ENCODE data around the gene SENP6. TPM values are rescaled to one million over a fixed set of nuclear protein-coding genes. Genes with fewer than 3 reads are reported as not detected.
A peak's percentile ranks its signal among the peaks of the same experiment; 100 is the strongest.
"Not testable (repeated sequence)": the region's sequence is repeated elsewhere in the genome, so short reads cannot be mapped to it uniquely, and the experiment has no call there.

The SENP6 gene
- total RNA-seq, 1 experiment from 2014 or later, result 139 TPM

- H3K27me3 ChIP-seq (ENCODE audit: low read length), result no peaks in the 10 kb centered on the region
- no peaks in the 10 kb centered on the region for H3K9me2 ChIP-seq (replicated peaks; ENCODE audit: insufficient read depth, low read length)
- H3K4me2 ChIP-seq (ENCODE audit: low read depth, low read length, poor library complexity, severe bottlenecking), result no peak overlapping the region
- no peaks in the 10 kb centered on the region for H3K4me1 ChIP-seq (ENCODE audit: low read length)
- DNase-seq, result no peak
- no peak overlapping the region for H3K9ac ChIP-seq (ENCODE audit: low read length)
- no peak overlapping the region for H3K27ac ChIP-seq (ENCODE audit: low read length)
- H2AFZ ChIP-seq (ENCODE audit: low read length), result no peak overlapping the region
- no peaks in the 10 kb centered on the region for H3K79me2 ChIP-seq (ENCODE audit: low read length)
- H3K9me3 ChIP-seq (ENCODE audit: low read length), result no peaks in the 10 kb centered on the region
- no peaks in the 10 kb centered on the region for H4K20me1 ChIP-seq (ENCODE audit: insufficient read depth, low read depth, low read length)
- H3K36me3 ChIP-seq (ENCODE audit: insufficient read depth, low read length), result no peaks in the 10 kb centered on the region
- no peak overlapping the region for H3K4me3 ChIP-seq (ENCODE audit: low read length)
Measured at GRCh38 chr6:75723382-75723781, 121.7 kb downstream of the SENP6 start.

GRCh38 chr6:75727206-75727605 is 125.5 kb downstream of the SENP6 start:
- no peak overlapping the region for H3K4me3 ChIP-seq (ENCODE audit: low read length)
- H3K4me1 ChIP-seq (ENCODE audit: low read length), result no peaks in the 10 kb centered on the region
- H3K9ac ChIP-seq (ENCODE audit: low read length), result no peak overlapping the region
- H3K27ac ChIP-seq (ENCODE audit: low read length), result no peak overlapping the region
- no peaks in the 10 kb centered on the region for H4K20me1 ChIP-seq (ENCODE audit: insufficient read depth, low read depth, low read length)
- H3K36me3 ChIP-seq (ENCODE audit: insufficient read depth, low read length), result no peaks in the 10 kb centered on the region
- H3K9me3 ChIP-seq (ENCODE audit: low read length), result no peaks in the 10 kb centered on the region
- no peaks in the 10 kb centered on the region for H3K9me2 ChIP-seq (replicated peaks; ENCODE audit: insufficient read depth, low read length)
- DNase-seq, result no peak
- H3K4me2 ChIP-seq (ENCODE audit: low read depth, low read length, poor library complexity, severe bottlenecking), result no peak overlapping the region
- no peak overlapping the region for H2AFZ ChIP-seq (ENCODE audit: low read length)
- H3K79me2 ChIP-seq (ENCODE audit: low read length), result no peaks in the 10 kb centered on the region
- no peaks in the 10 kb centered on the region for H3K27me3 ChIP-seq (ENCODE audit: low read length)

- H2AFZ ChIP-seq (ENCODE audit: low read length); H3K4me2 ChIP-seq (ENCODE audit: low read depth, low read length, poor library complexity, severe bottlenecking); H3K27ac ChIP-seq (ENCODE audit: low read length); H3K79me2 ChIP-seq (ENCODE audit: low read length); H3K36me3 ChIP-seq (ENCODE audit: insufficient read depth, low read length); H3K27me3 ChIP-seq (ENCODE audit: low read length); H3K9me2 ChIP-seq (replicated peaks; ENCODE audit: insufficient read depth, low read length); H3K9me3 ChIP-seq (ENCODE audit: low read length); H4K20me1 ChIP-seq (ENCODE audit: insufficient read depth, low read depth, low read length); DNase-seq; H3K9ac ChIP-seq (ENCODE audit: low read length); H3K4me1 ChIP-seq (ENCODE audit: low read length); H3K4me3 ChIP-seq (ENCODE audit: low read length): not testable (repeated sequence)
Measured at GRCh38 chr6:75731029-75731428, 129.3 kb downstream of the SENP6 start.

GRCh38 chr6:75735491-75736186 is 134.0 kb downstream of the SENP6 start:
- no peaks in the 10 kb centered on the region for H3K36me3 ChIP-seq (ENCODE audit: insufficient read depth, low read length)
- no peak overlapping the region for H2AFZ ChIP-seq (ENCODE audit: low read length)
- no peaks in the 10 kb centered on the region for H3K79me2 ChIP-seq (ENCODE audit: low read length)
- H4K20me1 ChIP-seq (ENCODE audit: insufficient read depth, low read depth, low read length), result no peaks in the 10 kb centered on the region
- H3K9ac ChIP-seq (ENCODE audit: low read length), result no peak overlapping the region
- H3K9me3 ChIP-seq (ENCODE audit: low read length), result no peaks in the 10 kb centered on the region
- no peaks in the 10 kb centered on the region for H3K4me1 ChIP-seq (ENCODE audit: low read length)
- no peak overlapping the region for H3K4me3 ChIP-seq (ENCODE audit: low read length)
- no peaks in the 10 kb centered on the region for H3K9me2 ChIP-seq (replicated peaks; ENCODE audit: insufficient read depth, low read length)
- H3K27me3 ChIP-seq (ENCODE audit: low read length), result no peaks in the 10 kb centered on the region
- no peak overlapping the region for H3K27ac ChIP-seq (ENCODE audit: low read length)
- no peak overlapping the region for H3K4me2 ChIP-seq (ENCODE audit: low read depth, low read length, poor library complexity, severe bottlenecking)
- DNase-seq, result no peak

- H3K27ac ChIP-seq (ENCODE audit: low read length), result no peak overlapping the region
- H3K79me2 ChIP-seq (ENCODE audit: low read length), result no peaks in the 10 kb centered on the region
- H3K4me1 ChIP-seq (ENCODE audit: low read length), result peaks cover 30% of the 10 kb centered on the region
- H3K9me2 ChIP-seq (replicated peaks; ENCODE audit: insufficient read depth, low read length), result no peaks in the 10 kb centered on the region
- H2AFZ ChIP-seq (ENCODE audit: low read length), result no peak overlapping the region
- no peak overlapping the region for H3K4me2 ChIP-seq (ENCODE audit: low read depth, low read length, poor library complexity, severe bottlenecking)
- no peaks in the 10 kb centered on the region for H3K9me3 ChIP-seq (ENCODE audit: low read length)
- DNase-seq, result no peak
- no peaks in the 10 kb centered on the region for H4K20me1 ChIP-seq (ENCODE audit: insufficient read depth, low read depth, low read length)
- H3K27me3 ChIP-seq (ENCODE audit: low read length), result no peaks in the 10 kb centered on the region
- no peaks in the 10 kb centered on the region for H3K36me3 ChIP-seq (ENCODE audit: insufficient read depth, low read length)
- no peak overlapping the region for H3K9ac ChIP-seq (ENCODE audit: low read length)
- no peak overlapping the region for H3K4me3 ChIP-seq (ENCODE audit: low read length)
Measured at GRCh38 chr6:75743971-75744370, 142.3 kb downstream of the SENP6 start.

- H3K79me2 ChIP-seq (ENCODE audit: low read length), result no peaks in the 10 kb centered on the region
- H3K9me3 ChIP-seq (ENCODE audit: low read length), result no peaks in the 10 kb centered on the region
- peaks cover 37% of the 10 kb centered on the region for H3K4me1 ChIP-seq (ENCODE audit: low read length)
- no peaks in the 10 kb centered on the region; the same call in 1 of the 2 replicates for H3K27me3 ChIP-seq (ENCODE audit: low read length)
- no peak overlapping the region for H3K4me2 ChIP-seq (ENCODE audit: low read depth, low read length, poor library complexity, severe bottlenecking)
- no peak overlapping the region for H3K27ac ChIP-seq (ENCODE audit: low read length)
- H3K4me3 ChIP-seq (ENCODE audit: low read length), result no peak overlapping the region
- H3K9ac ChIP-seq (ENCODE audit: low read length), result no peak overlapping the region
- H2AFZ ChIP-seq (ENCODE audit: low read length), result no peak overlapping the region
- no peak for DNase-seq
- no peaks in the 10 kb centered on the region for H3K36me3 ChIP-seq (ENCODE audit: insufficient read depth, low read length)
- no peaks in the 10 kb centered on the region for H4K20me1 ChIP-seq (ENCODE audit: insufficient read depth, low read depth, low read length)
- H3K9me2 ChIP-seq (replicated peaks; ENCODE audit: insufficient read depth, low read length), result no peaks in the 10 kb centered on the region
Measured at GRCh38 chr6:75745404-75745803, 143.7 kb downstream of the SENP6 start.

- H3K9me3 ChIP-seq (ENCODE audit: low read length), result no peaks in the 10 kb centered on the region
- H3K4me1 ChIP-seq (ENCODE audit: low read length), result peaks cover 37% of the 10 kb centered on the region
- H3K36me3 ChIP-seq (ENCODE audit: insufficient read depth, low read length), result no peaks in the 10 kb centered on the region
- no peaks in the 10 kb centered on the region for H3K79me2 ChIP-seq (ENCODE audit: low read length)
- no peak overlapping the region for H3K4me2 ChIP-seq (ENCODE audit: low read depth, low read length, poor library complexity, severe bottlenecking)
- H3K4me3 ChIP-seq (ENCODE audit: low read length), result no peak overlapping the region
- no peaks in the 10 kb centered on the region for H3K9me2 ChIP-seq (replicated peaks; ENCODE audit: insufficient read depth, low read length)
- H3K9ac ChIP-seq (ENCODE audit: low read length), result no peak overlapping the region
- no peaks in the 10 kb centered on the region; the same call in 1 of the 2 replicates for H3K27me3 ChIP-seq (ENCODE audit: low read length)
- H3K27ac ChIP-seq (ENCODE audit: low read length), result no peak overlapping the region
- no peak for DNase-seq
- H4K20me1 ChIP-seq (ENCODE audit: insufficient read depth, low read depth, low read length), result no peaks in the 10 kb centered on the region
- H2AFZ ChIP-seq (ENCODE audit: low read length), result no peak overlapping the region
Measured at GRCh38 chr6:75746221-75746620, 144.5 kb downstream of the SENP6 start.

- Histone ChIP-seq H3K27ac (ENCODE audit: low read length) (no peak overlapping the region), H3K4me3 (ENCODE audit: low read length) (peak overlapping the region; percentile 76; the same call in 1 of the 2 replicates), H2AFZ (ENCODE audit: low read length) (no peak overlapping the region), H3K27me3 (ENCODE audit: low read length) (no peaks in the 10 kb centered on the region; the same call in 1 of the 2 replicates), H4K20me1 (ENCODE audit: insufficient read depth, low read depth, low read length) (no peaks in the 10 kb centered on the region), H3K36me3 (ENCODE audit: insufficient read depth, low read length) (no peaks in the 10 kb centered on the region), H3K9me3 (ENCODE audit: low read length) (no peaks in the 10 kb centered on the region), H3K4me2 (ENCODE audit: low read depth, low read length, poor library complexity, severe bottlenecking) (peak overlapping the region; percentile 88), H3K9ac (ENCODE audit: low read length) (no peak overlapping the region), H3K4me1 (ENCODE audit: low read length) (peaks cover 37% of the 10 kb centered on the region), H3K79me2 (ENCODE audit: low read length) (no peaks in the 10 kb centered on the region), H3K9me2 (replicated peaks; ENCODE audit: insufficient read depth, low read length) (no peaks in the 10 kb centered on the region)
- DNase-seq, result no peak
Measured at GRCh38 chr6:75747152-75747992, 145.7 kb downstream of the SENP6 start.

All from Karpas-422 (cell line).